Loucy (cell line): ENCODE measurements around the gene INTS14.

Experiments
- H2AFZ ChIP-seq: fragments of 200-600 bp; sonication (generic); 2 replicates; pipeline ENCODE4 v1.6.0; 2016; ENCODE audit warnings: antibody characterized with exemption, mild to moderate bottlenecking, low read length, moderate library complexity
- H3F3A ChIP-seq: fragments of 200-600 bp; 2 replicates; pipeline ENCODE4 v1.6.0; 2016; ENCODE audit warnings: antibody characterized with exemption, low read depth, mild to moderate bottlenecking
- H3K27me3 ChIP-seq: fragments of 200-600 bp; sonication (generic); 2 replicates; pipeline ENCODE4 v1.6.1; 2014; ENCODE audit warnings: low read length, mild to moderate bottlenecking; ENCODE audit not compliant: insufficient read depth, poor library complexity, severe bottlenecking
- H3K36me3 ChIP-seq: fragments of 200-600 bp; sonication (generic); 2 replicates; pipeline ENCODE4 v1.6.1; 2016; ENCODE audit warnings: low read length; ENCODE audit not compliant: insufficient read depth
- H3K4me1 ChIP-seq: fragments of 200-600 bp; sonication (generic); 2 replicates; pipeline ENCODE4 v1.5.1; 2014; ENCODE audit warnings: low read length, mild to moderate bottlenecking; ENCODE audit not compliant: insufficient read depth, poor library complexity, severe bottlenecking
- H3K4me2 ChIP-seq: fragments of 200-600 bp; sonication (generic); 2 replicates; pipeline ENCODE4 v1.6.0; 2014; ENCODE audit warnings: antibody characterized with exemption, low read length, low read depth, mild to moderate bottlenecking; ENCODE audit not compliant: poor library complexity, severe bottlenecking
- H3K4me3 ChIP-seq: fragments of 200-600 bp; sonication (generic); 2 replicates; pipeline ENCODE4 v1.5.1; 2014; ENCODE audit warnings: low read length, mild to moderate bottlenecking, mixed read lengths; ENCODE audit not compliant: poor library complexity, severe bottlenecking
- H3K79me2 ChIP-seq: fragments of 200-600 bp; sonication (generic); 2 replicates; pipeline ENCODE4 v1.6.1; 2014; ENCODE audit warnings: low read length; ENCODE audit not compliant: insufficient read depth
- H3K9ac ChIP-seq: fragments of 200-600 bp; sonication (generic); 2 replicates; pipeline ENCODE4 v1.6.0; 2014; ENCODE audit warnings: mild to moderate bottlenecking, low read depth, low read length, moderate library complexity; ENCODE audit not compliant: poor library complexity, severe bottlenecking
- H3K9me2 ChIP-seq: fragments of 200-600 bp; sonication (generic); replicated peaks from 2 replicates; pipeline ENCODE4 v1.6.1; 2016; ENCODE audit warnings: low read depth, low read length, mixed read lengths
- H3K9me3 ChIP-seq: fragments of 200-600 bp; sonication (generic); 2 replicates; pipeline ENCODE4 v1.6.1; 2014; ENCODE audit warnings: mild to moderate bottlenecking, antibody characterized with exemption, low read length, low read depth; ENCODE audit not compliant: insufficient read depth
- H4K20me1 ChIP-seq: fragments of 200-600 bp; sonication (generic); 2 replicates; pipeline ENCODE4 v1.6.0; 2014; ENCODE audit warnings: antibody characterized with exemption, low read length, mild to moderate bottlenecking; ENCODE audit not compliant: insufficient read depth, poor library complexity, severe bottlenecking
- CTCF ChIP-seq: fragments of 200-600 bp; sonication (generic); conservative IDR thresholded peaks from 2 replicates; pipeline ENCODE4 v1.5.1; 2014; ENCODE audit warnings: mild to moderate bottlenecking, antibody characterized with exemption, low read length
- EZH2phosphoT487 ChIP-seq: fragments of 200-600 bp; IDR thresholded peaks from 2 replicates; pipeline ENCODE4 v1.6.1; 2018; ENCODE audit warnings: antibody characterized with exemption, mild to moderate bottlenecking, moderate library complexity, borderline replicate concordance

INTS14 gene

DNA sequence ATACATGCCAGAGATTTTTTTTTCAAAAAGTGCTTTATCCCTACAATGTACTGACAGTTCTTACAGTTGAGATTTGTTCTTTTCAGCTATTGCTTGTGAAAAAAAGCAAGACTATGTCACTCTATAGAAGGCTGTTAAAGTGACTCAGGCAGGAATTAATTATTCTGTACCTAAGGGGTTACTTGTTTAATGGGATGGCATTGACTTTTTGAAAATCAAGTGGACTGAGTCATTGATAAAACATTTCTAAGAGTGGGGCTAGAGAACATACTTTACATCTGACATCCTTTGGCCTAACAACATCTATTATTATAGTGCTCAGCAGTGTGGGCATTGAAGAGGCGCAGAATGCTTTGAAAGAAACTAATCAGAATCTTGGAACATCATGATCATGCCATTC, 34.3 kb downstream of the INTS14 start:
- TF ChIP-seq EZH2phosphoT487: no peak
- no peak for TF ChIP-seq CTCF
- Histone ChIP-seq H3F3A (0 out of 2 replicates have a peak, but pooled peaks cover 4% of the 10 kb centered on the region), H3K4me2 (no peak overlapping the region)

DNA sequence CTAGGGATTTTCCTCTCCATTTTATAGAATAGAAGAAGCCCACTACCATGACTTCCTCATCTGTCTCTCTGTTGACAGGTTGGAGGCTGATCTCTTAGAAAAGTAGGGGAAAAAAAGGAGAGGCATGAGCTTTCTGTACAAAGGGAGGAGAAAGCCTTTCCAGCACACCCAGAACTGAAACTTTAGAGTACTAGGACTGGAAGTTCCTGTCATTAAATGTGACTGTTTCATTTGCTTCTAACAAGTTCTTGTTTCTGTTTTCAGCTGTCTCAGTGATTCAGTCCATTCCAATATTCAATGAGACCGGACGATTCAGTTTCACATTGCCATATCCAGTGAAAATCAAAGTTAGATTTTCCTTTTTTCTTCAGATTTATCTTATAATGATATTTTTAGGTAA, 39.0 kb downstream of the INTS14 start:
- Histone ChIP-seq H3K4me1 (peaks cover 16% of the 10 kb centered on the region), H2AFZ (no peak overlapping the region), H3F3A (0 out of 2 replicates have a peak, but pooled peaks cover 4% of the 10 kb centered on the region), H3K27me3 (no peaks in the 10 kb centered on the region), H3K9me2 (no peaks in the 10 kb centered on the region), H3K9ac (no peak overlapping the region), H3K36me3 (peaks cover 62% of the 10 kb centered on the region), H3K4me2 (no peak overlapping the region), H3K79me2 (no peaks in the 10 kb centered on the region), H4K20me1 (no peaks in the 10 kb centered on the region), H3K9me3 (no peaks in the 10 kb centered on the region), H3K4me3 (no peak overlapping the region)
- no peak for TF ChIP-seq CTCF
- no peak for TF ChIP-seq EZH2phosphoT487

More for the DNA sequence above, 34.3 kb downstream of the INTS14 start:
- Histone ChIP-seq H4K20me1 (no peaks in the 10 kb centered on the region), H3K9me3 (no peaks in the 10 kb centered on the region), H3K4me1 (peaks cover 26% of the 10 kb centered on the region), H3K9ac (no peak overlapping the region), H3K79me2 (no peaks in the 10 kb centered on the region), H3K9me2 (no peaks in the 10 kb centered on the region), H2AFZ (no peak overlapping the region), H3K36me3 (peaks cover 52% of the 10 kb centered on the region), H3K4me3 (no peak overlapping the region), H3K27me3 (no peaks in the 10 kb centered on the region)

DNA sequence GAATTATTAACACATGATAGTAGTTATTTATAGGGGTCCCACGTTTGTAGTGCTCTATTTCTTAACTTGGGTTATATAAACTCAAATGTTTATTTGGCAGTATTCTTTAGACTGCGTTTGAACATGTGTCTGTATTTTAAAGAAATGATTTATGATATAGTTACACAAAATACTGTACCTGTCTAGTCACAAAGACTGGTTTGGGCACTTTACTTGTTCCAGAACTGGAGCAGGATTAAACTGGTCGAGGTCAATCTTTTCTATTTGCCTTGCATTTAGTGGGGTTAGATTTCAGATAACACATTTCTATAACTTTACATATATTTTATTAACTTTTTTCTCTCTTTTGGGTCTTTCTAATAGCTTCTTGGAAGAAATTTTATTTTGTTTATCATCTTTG, 41.2 kb downstream of the INTS14 start:
- no peaks in the 10 kb centered on the region for H3K27me3 ChIP-seq
- H3K9me3 ChIP-seq: no peaks in the 10 kb centered on the region; the same call in 1 of the 2 replicates
- no peak overlapping the region for H3K4me3 ChIP-seq
- H3K36me3 ChIP-seq: peaks cover 77% of the 10 kb centered on the region
- no peak overlapping the region for H3K4me2 ChIP-seq
- no peak overlapping the region for H2AFZ ChIP-seq
- H3F3A ChIP-seq: 0 out of 2 replicates have a peak, but pooled peaks cover 4% of the 10 kb centered on the region
- peaks cover 13% of the 10 kb centered on the region for H3K4me1 ChIP-seq
- TF ChIP-seq CTCF: no peak
- TF ChIP-seq EZH2phosphoT487: no peak
- no peak overlapping the region for H3K9ac ChIP-seq
- H3K9me2 ChIP-seq: no peaks in the 10 kb centered on the region
- no peaks in the 10 kb centered on the region for H4K20me1 ChIP-seq
- H3K79me2 ChIP-seq: no peaks in the 10 kb centered on the region
